WTC11 (cell line): Measurements from ENCODE around the gene FHAD1. TPM values are rescaled to one million over a fixed set of nuclear protein-coding genes. Genes with fewer than 3 reads are reported as not detected.

Source experiments
- ATAC-seq: fragments of 200-7000 bp; cut with Tn5 transposase; 2 replicates; pipeline ENCODE4 v1.10.0; 2021; ENCODE audit warnings: mild to moderate bottlenecking, moderate library complexity
- CTCF ChIA-PET: fragments of 300-600 bp; sonication (Branson Sonifier 250); formaldehyde crosslinking; loops from one replicate; lab custom pipeline; 2021; ENCODE audit warnings: antibody characterized with exemption; lab: Charles Lee
- POLR2A ChIA-PET: fragments of 350-600 bp; sonication (Branson Sonifier 250); formaldehyde crosslinking; loops from one replicate; lab custom pipeline; 2021; ENCODE audit warnings: antibody characterized with exemption; lab: Charles Lee
- DNase-seq: peaks from one replicate; pipeline ENCODE4 v3.0.0; 2021; ENCODE audit warnings: low spot score
- H3K27ac Mint-ChIP-seq: 2 replicates; pipeline ENCODE4 v1.8.0; 2021; ENCODE audit warnings: mixed read lengths
- H3K27me3 Mint-ChIP-seq: 2 replicates; pipeline ENCODE4 v1.8.0; 2021; ENCODE audit warnings: low read depth, mild to moderate bottlenecking, moderate library complexity, mixed read lengths
- H3K36me3 Mint-ChIP-seq: 2 replicates; pipeline ENCODE4 v1.8.0; 2021; ENCODE audit warnings: mixed read lengths
- H3K4me1 Mint-ChIP-seq: 2 replicates; pipeline ENCODE4 v1.8.0; 2022; ENCODE audit warnings: mixed read lengths
- H3K4me3 Mint-ChIP-seq: 2 replicates; pipeline ENCODE4 v1.8.0; 2021; ENCODE audit warnings: mild to moderate bottlenecking, moderate library complexity, mixed read lengths
- H3K9me3 Mint-ChIP-seq: 2 replicates; pipeline ENCODE4 v1.8.0; 2021; ENCODE audit warnings: mixed read lengths
- AR ChIP-seq: fragments of 250-450 bp; sonication (Bioruptor Pico); IDR thresholded peaks from 2 replicates; pipeline ENCODE4 v1.9.0; 2021; ENCODE audit warnings: mild to moderate bottlenecking
- ATF3 ChIP-seq: sonication (generic); formaldehyde crosslinking; conservative IDR thresholded peaks from 2 replicates; pipeline ENCODE4 v1.8.1; 2022; ENCODE audit warnings: mild to moderate bottlenecking, missing genetic modification reagents
- CDX4 ChIP-seq: fragments of 250-450 bp; sonication (Bioruptor Pico); IDR thresholded peaks from 2 replicates; pipeline ENCODE4 v1.9.0; 2021; ENCODE audit warnings: moderate library complexity, mild to moderate bottlenecking, inconsistent platforms, borderline replicate concordance
- GABPB1 ChIP-seq: sonication (generic); formaldehyde crosslinking; IDR thresholded peaks from 2 replicates; pipeline ENCODE4 v1.8.1; 2023; ENCODE audit warnings: mild to moderate bottlenecking, missing genetic modification reagents
- HMGXB4 ChIP-seq: sonication (generic); formaldehyde crosslinking; IDR thresholded peaks from 2 replicates; pipeline ENCODE4 v1.8.1; 2023; ENCODE audit warnings: mild to moderate bottlenecking, moderate library complexity, missing genetic modification reagents
- KAT7 ChIP-seq: sonication (generic); formaldehyde crosslinking; IDR thresholded peaks from 2 replicates; pipeline ENCODE4 v1.8.1; 2023; ENCODE audit warnings: missing genetic modification reagents, mild to moderate bottlenecking, borderline replicate concordance
- MYBL2 ChIP-seq: sonication (generic); formaldehyde crosslinking; IDR thresholded peaks from 2 replicates; pipeline ENCODE4 v1.8.1; 2023; ENCODE audit warnings: mild to moderate bottlenecking, moderate library complexity, missing genetic modification reagents
- SMAD3 ChIP-seq: sonication (generic); formaldehyde crosslinking; IDR thresholded peaks from 2 replicates; pipeline ENCODE4 v1.8.0; 2022; ENCODE audit warnings: missing genetic modification reagents, mild to moderate bottlenecking, borderline replicate concordance
- STAT6 ChIP-seq: sonication (generic); formaldehyde crosslinking; conservative IDR thresholded peaks from 2 replicates; pipeline ENCODE4 v1.8.1; 2023; ENCODE audit warnings: mild to moderate bottlenecking, low read depth, missing genetic modification reagents, moderate library complexity
- TCF7 ChIP-seq: sonication (generic); formaldehyde crosslinking; IDR thresholded peaks from 2 replicates; pipeline ENCODE4 v1.8.0; 2022; ENCODE audit warnings: mild to moderate bottlenecking, low read depth, missing genetic modification reagents, moderate library complexity
- ZMAT4 ChIP-seq: fragments of 250-450 bp; sonication (Bioruptor Pico); IDR thresholded peaks from 2 replicates; pipeline ENCODE4 v1.9.0; 2021; ENCODE audit warnings: mild to moderate bottlenecking
- ZNF396 ChIP-seq: fragments of 250-450 bp; sonication (Bioruptor Pico); IDR thresholded peaks from 2 replicates; pipeline ENCODE4 v1.8.0; 2021; ENCODE audit warnings: mild to moderate bottlenecking, moderate library complexity, borderline replicate concordance
- ZNF423 ChIP-seq: fragments of 250-450 bp; sonication (Bioruptor Pico); IDR thresholded peaks from 2 replicates; pipeline ENCODE4 v2.1.2; 2022; ENCODE audit warnings: mild to moderate bottlenecking, moderate library complexity
- ZNF425 ChIP-seq: fragments of 250-450 bp; sonication (Bioruptor Pico); conservative IDR thresholded peaks from 2 replicates; pipeline ENCODE4 v1.9.0; 2021; ENCODE audit warnings: mild to moderate bottlenecking
- ZNF671 ChIP-seq: fragments of 250-450 bp; sonication (Bioruptor Pico); IDR thresholded peaks from 2 replicates; pipeline ENCODE4 v1.8.0; 2021; ENCODE audit warnings: mild to moderate bottlenecking
- total RNA-seq: library from RNA; stranded (reverse); gene quantifications from 3 replicates; pipeline ENCODE4 v1.2.3, GENCODE V29; 2021

Gene FHAD1
- total RNA-seq, 1 experiment from 2014 or later = 3.0 TPM

GRCh38 chr1:15444468-15445389 is 197.7 kb downstream of the FHAD1 start:
- no peak overlapping the region for H3K4me3 Mint-ChIP-seq
- DNase-seq (no peak), ATAC-seq (no peak)
- H3K9me3 Mint-ChIP-seq = 0 out of 2 replicates have a peak, but pooled peaks cover 4% of the 10 kb centered on the region
- no peak overlapping the region for H3K27ac Mint-ChIP-seq
- ChIA-PET CTCF (interaction anchor here (1.2 to 5.0 kb wide), 2 partner anchors 13 to 121 kb away, joined by 5 to 20 read pairs; no protein-coding TSS in a partner anchor), POLR2A (no interaction called here)
- no peak for TF ChIP-seq AR
- TF ChIP-seq STAT6 = no peak
- TF ChIP-seq TCF7 = no peak
- no peak for TF ChIP-seq KAT7
- TF ChIP-seq ZNF671 = no peak
- TF ChIP-seq MYBL2 (CRISPR knock-in tag) = no peak
- no peak for TF ChIP-seq GABPB1 (CRISPR knock-in tag)
- TF ChIP-seq ZMAT4 (CRISPR knock-in tag) = no peak
- TF ChIP-seq HMGXB4 (CRISPR knock-in tag) = no peak
- TF ChIP-seq CDX4 (CRISPR knock-in tag) = no peak
- TF ChIP-seq ZNF423 (CRISPR knock-in tag) = no peak
- TF ChIP-seq ZNF425 (CRISPR knock-in tag) = no peak
- no peak for TF ChIP-seq ATF3 (CRISPR knock-in tag)
- no peak for TF ChIP-seq ZNF396
- no peak for TF ChIP-seq SMAD3 (CRISPR knock-in tag)
- no peaks in the 10 kb centered on the region for H3K4me1 Mint-ChIP-seq
- no peaks in the 10 kb centered on the region for H3K36me3 Mint-ChIP-seq
- 0 out of 2 replicates have a peak, but pooled peaks cover 4% of the 10 kb centered on the region for H3K27me3 Mint-ChIP-seq
